Testis (tissue), 2 donors: ENCODE data around the gene INO80C.

Experiments
- POLR2A ChIP-seq: fragments of 450-650 bp; IDR thresholded peaks from one replicate; pipeline ENCODE4 v1.6.1; 2017; ENCODE audit warnings: antibody characterized with exemption, mild to moderate bottlenecking, moderate library complexity
- TF ChIP-seq, protein P1 (sequence below), 3 experiments: fragments of 450-650 bp in 2 of 3; fragments of 200-600 bp in 1 of 3; sonication (generic) in 1 of 3; IDR thresholded peaks; one replicate each; pipeline ENCODE4 v1.5.1; 2016 to 2019; ENCODE audit warnings: antibody characterized with exemption in 3 of 3, mild to moderate bottlenecking in 2 of 3, moderate library complexity in 1 of 3

DNA sequence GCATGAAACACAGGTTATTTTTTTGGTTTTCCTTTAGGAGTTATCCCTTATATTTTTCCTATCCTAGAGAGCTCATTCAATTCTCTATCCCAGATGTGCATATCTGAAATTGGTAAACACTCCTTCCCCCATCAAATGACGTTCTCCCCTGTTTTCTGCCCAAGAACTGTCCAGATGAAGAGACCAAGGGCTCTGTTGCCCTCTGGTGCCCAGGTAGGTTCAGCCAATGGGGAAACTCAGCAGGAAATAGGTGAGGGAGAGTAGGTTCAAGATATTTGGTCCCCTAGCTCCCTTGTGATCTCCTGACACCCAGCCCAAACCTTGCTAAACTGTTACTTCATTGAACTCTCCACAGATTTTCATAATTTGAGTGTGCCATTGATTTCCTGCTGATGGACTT is 14.1 kb upstream of the INO80C start:
- TF ChIP-seq, protein P1, sequence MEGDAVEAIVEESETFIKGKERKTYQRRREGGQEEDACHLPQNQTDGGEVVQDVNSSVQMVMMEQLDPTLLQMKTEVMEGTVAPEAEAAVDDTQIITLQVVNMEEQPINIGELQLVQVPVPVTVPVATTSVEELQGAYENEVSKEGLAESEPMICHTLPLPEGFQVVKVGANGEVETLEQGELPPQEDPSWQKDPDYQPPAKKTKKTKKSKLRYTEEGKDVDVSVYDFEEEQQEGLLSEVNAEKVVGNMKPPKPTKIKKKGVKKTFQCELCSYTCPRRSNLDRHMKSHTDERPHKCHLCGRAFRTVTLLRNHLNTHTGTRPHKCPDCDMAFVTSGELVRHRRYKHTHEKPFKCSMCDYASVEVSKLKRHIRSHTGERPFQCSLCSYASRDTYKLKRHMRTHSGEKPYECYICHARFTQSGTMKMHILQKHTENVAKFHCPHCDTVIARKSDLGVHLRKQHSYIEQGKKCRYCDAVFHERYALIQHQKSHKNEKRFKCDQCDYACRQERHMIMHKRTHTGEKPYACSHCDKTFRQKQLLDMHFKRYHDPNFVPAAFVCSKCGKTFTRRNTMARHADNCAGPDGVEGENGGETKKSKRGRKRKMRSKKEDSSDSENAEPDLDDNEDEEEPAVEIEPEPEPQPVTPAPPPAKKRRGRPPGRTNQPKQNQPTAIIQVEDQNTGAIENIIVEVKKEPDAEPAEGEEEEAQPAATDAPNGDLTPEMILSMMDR (IDR thresholded peaks at IDR 0.05), result no peak
- TF ChIP-seq POLR2A, result no peak
